Natural killer cell (primary cell): ENCODE data around the gene C1orf159. TPM values are rescaled to one million over a fixed set of nuclear protein-coding genes. Genes with fewer than 3 reads are reported as not detected.

Experiments used
- ATAC-seq, 3 donors: fragments of 150-1000 bp in 2 of 3; fragments of 200-7000 bp in 1 of 3; cut with Tn5 transposase; 1 replicate in 1 of 3; 2 replicates in 2 of 3; pipeline ENCODE4 v1.10.0; 2021; ENCODE audit warnings: mild to moderate bottlenecking in 2 of 3, moderate library complexity in 2 of 3
- DNase-seq, 2 donors: peaks; one replicate each; pipeline versions ENCODE4 v3.0.0 to v3.0.0-alpha.2; 2013 to 2021; ENCODE audit warnings: mixed read lengths in 1 of 2
- H3K27ac ChIP-seq: one replicate; pipeline ENCODE4 v1.5.1; 2013; ENCODE audit warnings: mild to moderate bottlenecking, low read length
- H3K27me3 ChIP-seq: one replicate; pipeline ENCODE4 v1.6.1; 2013; ENCODE audit warnings: low read length; ENCODE audit not compliant: control insufficient read depth, insufficient read depth
- H3K36me3 ChIP-seq: one replicate; pipeline ENCODE4 v1.6.1; 2013; ENCODE audit warnings: low read length; ENCODE audit not compliant: control insufficient read depth, insufficient read depth
- H3K4me1 ChIP-seq: one replicate; pipeline ENCODE4 v1.6.1; 2013; ENCODE audit warnings: low read length; ENCODE audit not compliant: control insufficient read depth, insufficient read depth
- H3K4me3 ChIP-seq: one replicate; pipeline ENCODE4 v1.5.1; 2013; ENCODE audit warnings: low read length
- H3K9me3 ChIP-seq: one replicate; pipeline ENCODE4 v1.6.1; 2013; ENCODE audit warnings: low read length; ENCODE audit not compliant: control insufficient read depth, insufficient read depth
- H3K27ac Mint-ChIP-seq, 2 donors: one replicate each; pipeline ENCODE4 v1.8.0; 2022; ENCODE audit warnings: mild to moderate bottlenecking in 2 of 2, mixed read lengths in 2 of 2, moderate library complexity in 1 of 2
- H3K27me3 Mint-ChIP-seq, 2 donors: one replicate each; pipeline ENCODE4 v1.8.0; 2022; ENCODE audit warnings: low read depth in 2 of 2, mixed read lengths in 2 of 2
- H3K36me3 Mint-ChIP-seq: one replicate; pipeline ENCODE4 v1.8.0; 2022; ENCODE audit warnings: mixed read lengths
- H3K4me1 Mint-ChIP-seq, 2 donors: one replicate each; pipeline ENCODE4 v1.8.0; 2022; ENCODE audit warnings: mixed read lengths in 2 of 2
- H3K4me3 Mint-ChIP-seq: one replicate; pipeline ENCODE4 v1.8.0; 2022; ENCODE audit warnings: mild to moderate bottlenecking, moderate library complexity, mixed read lengths
- H3K9me3 Mint-ChIP-seq, 2 donors: one replicate each; pipeline ENCODE4 v1.8.0; 2022; ENCODE audit warnings: mixed read lengths in 2 of 2
- WGBS: methylation state at CpG from one replicate; pipeline ENCODE4 v1.1.7; 2013; ENCODE audit warnings: missing lambda C conversion rate; ENCODE audit not compliant: insufficient coverage; 5-methylcytosine and 5-hydroxymethylcytosine counted together
- intact Hi-C: fragments of 100-400 bp; cut with micrococcal nuclease; formaldehyde crosslinking; loops from one replicate; pipeline ENCODE4 v1.14.2; 2022
- total RNA-seq, 4 donors: library from RNA; stranded (reverse); fragments of 120-200 nt in 1 of 4; gene quantifications; one replicate each; pipeline versions ENCODE4 v1.2.3 to v1.2.4, GENCODE V29; 2013 to 2022
- TF ChIP-seq, protein P1 (sequence below): fragments of 200-600 bp; IDR thresholded peaks from one replicate; pipeline ENCODE4 v1.8.0; 2022; ENCODE audit warnings: antibody characterized with exemption

Gene C1orf159
- total RNA-seq, 3 donors from 2014 or later (not counting 1 experiment from before 2014, with no cell fraction given): 19.6 to 25.1 (median 21.5) TPM

DNA sequence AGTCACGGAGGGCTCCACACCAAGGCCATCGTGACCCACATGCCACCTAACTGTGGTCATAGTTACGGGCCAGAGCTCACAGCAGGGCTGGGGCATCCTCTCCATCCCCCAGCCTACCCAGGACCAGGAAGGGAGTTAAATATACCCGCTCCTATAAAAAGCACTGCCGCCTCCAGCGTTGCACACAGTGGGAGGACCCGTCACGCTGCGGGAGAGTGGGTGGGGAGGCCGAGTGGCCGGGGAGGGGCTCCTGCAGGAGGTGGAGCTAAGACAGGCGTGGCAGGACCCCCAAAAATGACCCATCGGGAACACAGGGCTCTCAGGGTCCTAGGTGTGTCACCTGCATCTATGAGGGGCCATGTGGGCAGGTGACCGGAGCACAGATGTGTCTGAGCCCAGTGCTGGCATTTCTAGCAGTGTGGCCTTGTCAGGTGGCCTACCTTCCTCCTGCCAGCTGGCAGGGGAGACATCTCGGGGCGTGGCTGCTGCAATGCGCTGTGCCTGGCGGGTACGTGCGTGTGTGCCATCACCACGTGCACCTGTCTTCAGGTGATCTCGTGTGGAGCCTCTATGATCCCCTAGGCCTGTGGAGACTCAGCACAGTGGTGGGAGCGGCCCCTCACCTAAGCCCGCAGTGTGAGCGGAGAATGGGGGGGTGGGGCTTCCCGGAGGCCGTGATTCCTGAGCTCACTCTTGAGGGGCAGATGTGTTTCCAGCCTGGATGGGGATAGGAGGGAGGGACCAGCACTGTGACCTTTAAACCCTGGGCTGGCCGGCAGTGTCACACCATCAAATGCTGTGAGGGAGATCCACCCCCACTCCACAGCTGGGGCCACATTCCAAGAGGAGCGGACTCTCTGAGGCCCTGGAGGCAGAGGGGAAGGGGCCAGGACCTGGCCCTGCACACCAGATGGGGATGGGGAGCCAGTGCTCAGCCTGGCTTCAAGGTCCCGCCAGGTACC lies 78.2 kb downstream of the C1orf159 start:
- Histone ChIP-seq H3K9me3 (no peaks in the 10 kb centered on the region), H3K4me1 (peaks cover 38% of the 10 kb centered on the region), H3K4me3 (no peak overlapping the region), H3K27me3 (peaks cover 22% of the 10 kb centered on the region), H3K36me3 (no peaks in the 10 kb centered on the region), H3K27ac (no peak overlapping the region)
- peaks cover 15 to 24% of the 10 kb centered on the region in 2 donors for H3K27me3 Mint-ChIP-seq
- peaks cover 0 to 26% of the 10 kb centered on the region in 2 donors for H3K4me1 Mint-ChIP-seq
- TF ChIP-seq, protein P1, sequence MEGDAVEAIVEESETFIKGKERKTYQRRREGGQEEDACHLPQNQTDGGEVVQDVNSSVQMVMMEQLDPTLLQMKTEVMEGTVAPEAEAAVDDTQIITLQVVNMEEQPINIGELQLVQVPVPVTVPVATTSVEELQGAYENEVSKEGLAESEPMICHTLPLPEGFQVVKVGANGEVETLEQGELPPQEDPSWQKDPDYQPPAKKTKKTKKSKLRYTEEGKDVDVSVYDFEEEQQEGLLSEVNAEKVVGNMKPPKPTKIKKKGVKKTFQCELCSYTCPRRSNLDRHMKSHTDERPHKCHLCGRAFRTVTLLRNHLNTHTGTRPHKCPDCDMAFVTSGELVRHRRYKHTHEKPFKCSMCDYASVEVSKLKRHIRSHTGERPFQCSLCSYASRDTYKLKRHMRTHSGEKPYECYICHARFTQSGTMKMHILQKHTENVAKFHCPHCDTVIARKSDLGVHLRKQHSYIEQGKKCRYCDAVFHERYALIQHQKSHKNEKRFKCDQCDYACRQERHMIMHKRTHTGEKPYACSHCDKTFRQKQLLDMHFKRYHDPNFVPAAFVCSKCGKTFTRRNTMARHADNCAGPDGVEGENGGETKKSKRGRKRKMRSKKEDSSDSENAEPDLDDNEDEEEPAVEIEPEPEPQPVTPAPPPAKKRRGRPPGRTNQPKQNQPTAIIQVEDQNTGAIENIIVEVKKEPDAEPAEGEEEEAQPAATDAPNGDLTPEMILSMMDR: no peak
- H3K27ac Mint-ChIP-seq: no peak overlapping the region
- ATAC-seq: no peak
- intact Hi-C loops: no loop called here
- WGBS: 84% methylated on average over 30 of the region's 30 CpGs
- no peaks in the 10 kb centered on the region for H3K9me3 Mint-ChIP-seq
- no peak for DNase-seq
- H3K4me3 Mint-ChIP-seq: no peak overlapping the region
- H3K36me3 Mint-ChIP-seq: no peaks in the 10 kb centered on the region

DNA sequence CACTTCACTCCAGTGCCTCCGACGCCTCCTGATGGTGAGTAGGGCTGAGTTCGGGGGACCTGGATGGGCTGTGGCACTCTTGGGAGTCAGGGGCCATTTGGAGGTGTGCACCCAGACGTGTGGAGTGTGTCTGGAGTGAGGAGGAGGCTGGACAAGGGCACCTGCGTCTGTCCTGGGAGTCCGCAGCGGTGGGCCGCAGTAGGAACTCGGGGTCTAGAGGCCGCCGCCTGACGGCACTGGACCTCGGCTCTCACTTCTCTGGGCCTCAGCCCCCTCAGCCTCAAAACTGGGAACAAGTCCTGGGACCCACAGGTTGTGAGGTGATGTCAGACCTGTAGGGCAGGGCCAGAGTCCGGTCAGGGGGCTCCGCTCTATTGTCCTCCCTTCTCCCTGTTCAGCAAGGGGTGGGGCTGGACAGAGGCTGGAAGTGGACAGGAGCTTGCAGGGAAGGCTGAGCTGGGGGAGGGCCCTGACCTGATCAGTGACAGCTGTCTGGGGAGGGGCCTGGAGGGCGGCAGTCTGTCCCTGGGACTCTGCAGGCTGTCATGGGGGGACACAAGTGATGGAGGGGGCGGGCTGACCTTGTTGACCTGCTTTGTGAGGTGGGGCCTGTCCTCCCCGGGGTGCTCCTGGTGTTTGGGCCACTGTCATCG lies 80.5 kb downstream of the C1orf159 start:
- no peaks in the 10 kb centered on the region for H3K36me3 Mint-ChIP-seq
- peaks cover 0 to 33% of the 10 kb centered on the region in 2 donors for H3K4me1 Mint-ChIP-seq
- no peaks in the 10 kb centered on the region for H3K9me3 Mint-ChIP-seq
- intact Hi-C loops: no loop called here
- Histone ChIP-seq H3K27ac (no peak overlapping the region), H3K9me3 (no peaks in the 10 kb centered on the region), H3K27me3 (peaks cover 30% of the 10 kb centered on the region), H3K4me1 (peaks cover 40% of the 10 kb centered on the region), H3K4me3 (no peak overlapping the region), H3K36me3 (no peaks in the 10 kb centered on the region)
- peaks cover 20 to 34% of the 10 kb centered on the region in 2 donors for H3K27me3 Mint-ChIP-seq
- DNase-seq: no peak
- no peak for ATAC-seq
- peak overlapping the region in 1 of 2 donors; percentile 58 for H3K27ac Mint-ChIP-seq
- TF ChIP-seq, protein P1: no peak
- H3K4me3 Mint-ChIP-seq: no peak overlapping the region
- WGBS: 85% methylated on average over 19 of the region's 19 CpGs

DNA sequence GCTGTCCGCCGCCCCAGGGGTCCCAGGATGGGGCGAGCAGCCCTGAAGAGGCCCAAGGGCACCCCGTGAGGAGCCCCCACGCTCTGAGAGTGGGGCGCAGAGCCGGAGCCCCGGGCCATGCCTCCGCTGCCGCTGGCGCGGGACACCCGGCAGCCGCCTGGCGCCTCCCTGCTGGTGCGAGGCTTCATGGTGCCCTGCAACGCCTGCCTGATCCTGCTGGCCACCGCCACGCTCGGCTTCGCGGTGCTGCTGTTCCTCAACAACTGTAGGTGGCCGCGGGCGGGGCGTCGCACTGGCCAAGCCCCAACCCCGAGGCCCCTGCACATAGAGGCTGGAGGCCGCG lies 81.5 kb downstream of the C1orf159 start:
- Histone ChIP-seq H3K36me3 (no peaks in the 10 kb centered on the region), H3K4me1 (peaks cover 30% of the 10 kb centered on the region), H3K27me3 (peaks cover 30% of the 10 kb centered on the region), H3K9me3 (no peaks in the 10 kb centered on the region), H3K4me3 (no peak overlapping the region), H3K27ac (no peak overlapping the region)
- no peaks in the 10 kb centered on the region for H3K9me3 Mint-ChIP-seq
- H3K27ac Mint-ChIP-seq: peak overlapping the region in 1 of 2 donors; percentile 44
- H3K36me3 Mint-ChIP-seq: no peaks in the 10 kb centered on the region
- peaks cover 0 to 25% of the 10 kb centered on the region in 2 donors for H3K4me1 Mint-ChIP-seq
- TF ChIP-seq, protein P1: no peak
- H3K4me3 Mint-ChIP-seq: peak overlapping the region; percentile 83
- intact Hi-C loops: no loop called here
- H3K27me3 Mint-ChIP-seq: peaks cover 20 to 34% of the 10 kb centered on the region in 2 donors
- DNase-seq (no peak), ATAC-seq (no peak)
- 37% methylated on average over 30 of the region's 30 CpGs for WGBS
